ENCODE results near the gene BCAS2.

The BCAS2 gene

DNA sequence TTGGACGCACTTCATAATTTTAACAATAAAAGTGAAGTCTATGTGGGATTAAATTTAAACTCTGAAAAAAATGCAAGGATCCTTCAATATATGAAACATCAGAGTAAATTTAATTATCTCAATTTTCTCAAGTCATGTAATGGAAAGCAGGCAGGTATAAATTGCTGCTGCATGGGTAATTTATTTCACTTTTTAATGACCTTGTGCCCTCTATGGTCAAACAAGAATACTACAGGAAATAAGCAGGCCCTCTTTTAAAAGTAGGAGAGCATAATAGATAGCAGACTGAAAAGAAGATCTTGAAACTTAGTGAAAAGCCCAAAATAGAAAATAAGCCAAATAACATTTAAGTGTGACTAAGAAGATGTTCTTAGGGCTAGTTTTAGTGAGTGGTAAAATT lies 22.9 kb downstream of the BCAS2 start:
- no peak for DNase-seq (ENCODE audit: low read depth)

DNA sequence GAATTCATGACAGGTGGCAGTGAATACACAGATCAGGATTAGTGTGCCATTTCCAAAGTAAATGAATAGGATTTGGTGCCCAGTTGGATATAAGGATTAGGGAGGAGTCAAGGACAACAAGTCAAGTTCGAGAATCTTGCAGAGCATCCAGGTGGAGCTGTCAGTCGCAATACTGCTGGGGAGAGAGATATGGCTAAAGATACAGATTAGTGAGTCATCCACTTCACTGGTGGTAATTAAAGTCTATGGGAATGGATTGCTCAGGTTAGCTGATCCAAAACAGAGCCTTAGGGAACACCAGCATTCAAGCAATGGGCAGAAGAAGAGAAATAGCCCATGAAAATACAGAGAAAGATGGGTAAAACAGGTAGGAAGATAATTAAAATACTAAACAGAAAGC lies 26.8 kb downstream of the BCAS2 start:
- DNase-seq (ENCODE audit: low read depth): no peak

DNA sequence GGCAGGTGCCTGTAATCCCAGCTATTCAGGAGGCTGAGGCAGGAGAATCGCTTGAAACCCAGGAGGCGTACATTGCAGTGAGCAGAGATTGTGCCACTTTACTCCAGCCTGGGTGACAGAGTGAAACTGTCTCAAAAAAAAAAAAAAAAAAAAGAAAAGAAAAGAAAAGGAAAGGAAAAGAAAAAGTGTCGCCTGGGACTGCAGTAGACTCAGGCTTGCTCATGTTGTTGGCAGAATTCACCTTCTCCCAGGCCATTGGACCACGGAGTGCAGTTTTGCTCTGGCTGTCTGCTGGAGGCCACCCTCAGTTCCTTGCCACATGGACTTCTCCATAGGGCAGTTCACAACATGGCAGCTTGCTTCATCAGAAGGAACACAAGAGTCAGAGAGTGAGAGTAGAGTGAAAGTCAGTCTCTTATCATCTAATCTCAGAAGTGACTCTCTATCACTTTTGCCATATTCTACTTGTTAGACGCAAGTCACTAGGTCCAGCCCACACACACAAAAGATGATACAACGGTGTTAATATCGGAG lies 29.2 kb downstream of the BCAS2 start:
- no peak for DNase-seq (ENCODE audit: low read depth)

DNA sequence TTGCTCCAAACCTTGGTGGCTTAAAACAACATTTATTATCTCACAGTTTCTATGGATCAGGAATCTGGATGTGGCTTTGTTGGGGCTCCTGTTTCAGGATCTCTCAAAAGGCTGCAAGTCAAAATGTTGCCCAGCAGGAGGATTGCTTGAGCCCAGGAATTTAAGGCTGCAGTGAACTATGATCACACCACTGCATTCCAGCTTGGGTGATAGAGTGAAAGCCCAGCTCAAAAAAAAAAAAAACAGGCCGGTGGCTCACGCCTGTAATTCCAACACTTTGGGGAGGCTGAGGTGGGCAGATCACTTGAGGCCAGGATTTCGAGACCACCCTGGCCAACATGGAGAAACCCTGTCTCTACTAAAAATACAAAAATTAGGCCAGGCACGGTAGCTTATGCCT lies 30.0 kb downstream of the BCAS2 start:
- no peak for DNase-seq (ENCODE audit: low read depth)

DNA sequence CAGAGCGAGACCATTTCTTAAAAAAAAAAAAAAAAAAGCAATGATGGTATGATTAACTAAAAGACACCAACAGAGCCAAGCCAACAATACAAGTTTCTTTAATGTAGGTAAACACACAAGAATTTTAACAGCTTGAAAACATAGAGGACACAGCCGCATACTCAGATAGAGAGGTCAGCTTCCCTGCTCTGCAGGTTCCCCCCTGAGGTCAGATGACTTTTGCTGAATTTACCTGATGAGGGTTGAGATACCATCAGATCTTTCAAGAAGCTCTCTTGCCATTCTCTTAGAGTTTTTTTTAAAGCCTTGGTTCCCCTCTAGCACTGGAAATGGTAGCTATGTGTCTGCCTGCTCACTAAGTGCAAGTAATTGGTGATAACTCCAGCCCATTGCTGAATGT lies 31.1 kb downstream of the BCAS2 start:
- no peak for DNase-seq (ENCODE audit: low read depth)

DNA sequence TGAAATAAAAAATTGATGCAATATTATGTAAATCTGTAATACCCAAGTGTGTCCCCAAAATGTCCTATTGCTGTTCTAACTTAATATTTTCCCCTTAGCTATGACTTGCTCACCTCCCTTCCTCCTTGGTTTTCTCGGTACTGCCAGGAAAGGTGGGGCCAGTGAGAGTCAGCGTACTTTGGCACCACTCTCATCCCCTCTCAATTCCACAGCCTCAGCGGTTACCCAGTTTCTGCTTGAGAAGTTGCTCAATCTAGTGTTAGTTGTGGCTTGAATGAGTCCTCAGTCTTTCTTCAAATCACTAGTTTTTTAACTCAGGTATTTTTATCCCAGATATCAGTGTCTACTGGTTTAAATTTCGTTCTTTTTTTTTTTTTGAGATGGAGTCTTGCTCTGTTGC lies 32.3 kb downstream of the BCAS2 start:
- DNase-seq (ENCODE audit: low read depth): no peak

DNA sequence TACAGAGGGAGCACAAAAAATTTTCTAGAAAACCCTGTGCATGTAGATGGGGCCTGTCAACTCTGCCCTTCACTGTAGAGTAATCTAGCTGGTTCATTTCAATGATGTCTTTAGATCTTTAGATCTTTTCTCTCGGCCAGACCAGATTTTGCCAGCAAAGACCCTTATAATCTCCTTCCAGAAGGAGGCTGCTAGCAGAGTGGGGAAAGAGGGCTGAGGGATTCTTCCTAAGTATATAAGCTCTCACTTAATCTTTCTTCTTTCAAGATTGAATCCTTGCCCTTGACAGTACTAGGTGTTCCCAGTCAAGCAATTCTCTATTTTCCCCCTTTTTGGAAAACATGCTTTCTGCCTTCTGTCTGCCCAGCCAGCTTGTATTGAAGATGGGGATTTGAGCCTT lies 34.3 kb downstream of the BCAS2 start:
- DNase-seq (ENCODE audit: low read depth): no peak

DNA sequence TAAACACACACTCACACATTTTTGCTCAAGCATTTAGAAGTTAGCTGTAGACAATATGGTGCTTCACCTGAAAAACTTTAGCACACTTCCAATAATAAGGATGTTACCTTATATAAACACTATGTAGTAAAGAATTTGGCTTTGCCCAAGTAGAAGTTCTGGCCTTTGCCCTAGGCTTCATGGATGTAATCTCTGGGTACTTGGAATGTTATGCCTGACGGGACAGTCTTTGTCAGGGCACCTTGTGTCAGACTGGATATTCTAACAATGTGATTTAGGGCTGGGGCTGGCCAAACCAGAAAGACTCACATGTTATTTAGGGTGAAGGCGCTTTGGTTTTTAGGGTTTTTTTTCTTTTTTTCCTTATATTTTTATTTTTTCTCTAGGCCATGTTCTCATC lies 35.6 kb downstream of the BCAS2 start:
- no peak for DNase-seq (ENCODE audit: low read depth)

DNA sequence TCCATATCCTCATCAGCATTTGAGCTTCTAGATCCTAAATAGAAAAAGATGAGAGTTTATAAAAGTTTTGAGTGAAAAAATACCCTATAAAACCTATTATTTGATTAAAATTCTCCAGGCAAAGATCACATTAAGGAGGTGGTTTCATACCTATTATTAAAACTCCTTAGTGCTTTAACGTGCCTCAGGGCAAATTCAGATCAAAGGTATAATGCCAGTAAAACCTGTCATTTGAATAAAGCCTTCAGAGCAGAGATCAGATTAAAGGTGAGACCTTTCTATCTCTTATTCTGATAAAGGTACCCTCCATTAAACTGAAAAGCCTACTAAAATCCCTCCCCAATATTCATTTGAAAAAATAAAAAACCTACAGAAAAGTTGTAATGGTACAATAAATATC lies 36.1 kb downstream of the BCAS2 start:
- no peak for DNase-seq (ENCODE audit: low read depth)

DNA sequence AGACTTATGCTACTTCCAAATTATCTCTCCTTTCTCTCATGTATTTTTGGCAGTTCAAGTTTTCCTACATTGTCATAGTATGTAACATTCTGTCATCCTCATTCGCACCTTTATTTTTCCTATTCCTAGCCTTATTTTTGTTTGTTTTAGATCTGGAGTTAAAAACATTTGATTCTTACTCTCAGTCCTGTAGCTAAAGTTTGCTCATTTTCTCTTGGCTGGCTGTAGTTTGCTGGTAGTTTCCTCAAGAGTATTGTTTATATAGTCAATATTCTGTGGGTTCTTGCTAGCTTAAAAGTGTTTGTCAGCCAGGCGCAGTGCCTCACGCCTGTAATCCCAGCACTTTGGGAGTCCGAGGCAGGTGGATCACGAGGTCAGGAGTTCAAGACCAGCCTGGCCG lies 40.6 kb downstream of the BCAS2 start:
- no peak for DNase-seq (ENCODE audit: low read depth)

DNA sequence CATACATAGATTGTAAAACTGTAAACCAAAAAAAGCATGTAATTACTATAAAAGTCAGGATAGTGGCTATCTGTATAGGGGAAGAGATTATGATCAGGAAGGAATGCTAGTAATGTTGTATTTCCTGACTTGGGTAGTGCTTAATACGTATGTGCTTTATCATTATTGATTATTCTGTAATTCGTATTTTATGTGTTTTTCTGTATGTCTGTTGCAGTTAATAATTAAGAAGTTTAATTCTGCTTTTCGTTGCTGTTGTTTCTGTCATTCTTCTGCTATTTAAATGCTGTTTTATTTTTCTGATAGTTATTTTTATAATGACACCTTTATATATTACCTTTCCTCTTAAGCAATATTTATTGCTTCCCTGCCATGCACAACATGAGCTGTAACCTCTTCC lies 41.1 kb downstream of the BCAS2 start:
- no peak for DNase-seq (ENCODE audit: low read depth)

DNA sequence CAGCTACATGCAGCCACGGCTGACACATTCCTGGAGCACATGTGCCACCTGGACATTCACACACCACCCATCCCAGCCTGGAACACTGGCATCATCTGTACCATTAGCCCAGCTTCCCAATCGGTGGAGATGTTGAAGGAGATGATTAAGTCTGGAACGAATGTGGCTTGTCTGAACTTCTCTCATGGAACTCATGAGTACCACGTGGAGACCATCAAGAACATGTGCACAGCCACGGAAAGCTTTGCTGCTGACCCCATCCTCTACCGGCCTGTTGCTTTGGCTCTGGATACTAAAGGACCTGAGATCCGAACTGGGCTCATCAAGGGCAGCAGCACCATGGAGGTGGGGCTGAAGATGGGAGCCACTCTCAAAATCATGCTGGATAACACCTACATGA lies 45.4 kb downstream of the BCAS2 start:
- DNase-seq (ENCODE audit: low read depth): no peak

DNA sequence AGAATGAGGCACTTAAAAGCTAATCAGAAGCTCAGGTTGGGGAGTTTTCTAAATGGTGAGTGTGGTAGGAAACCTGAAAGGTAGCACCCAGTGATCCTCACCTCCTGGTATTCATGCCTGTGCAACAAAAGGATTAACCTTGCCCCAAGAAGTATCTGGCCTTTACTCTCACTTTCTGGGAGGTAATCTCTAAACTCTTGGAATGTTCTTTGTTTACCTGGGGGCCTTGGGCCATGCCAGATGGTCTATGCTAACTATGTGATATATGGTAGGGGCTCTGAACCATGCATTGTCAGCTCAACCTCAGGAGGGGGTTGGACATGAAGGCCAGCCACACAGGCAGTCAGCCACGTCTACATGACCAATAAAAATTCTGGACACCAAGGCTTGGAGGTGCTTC lies 46.0 kb downstream of the BCAS2 start:
- DNase-seq (ENCODE audit: low read depth): no peak

DNA sequence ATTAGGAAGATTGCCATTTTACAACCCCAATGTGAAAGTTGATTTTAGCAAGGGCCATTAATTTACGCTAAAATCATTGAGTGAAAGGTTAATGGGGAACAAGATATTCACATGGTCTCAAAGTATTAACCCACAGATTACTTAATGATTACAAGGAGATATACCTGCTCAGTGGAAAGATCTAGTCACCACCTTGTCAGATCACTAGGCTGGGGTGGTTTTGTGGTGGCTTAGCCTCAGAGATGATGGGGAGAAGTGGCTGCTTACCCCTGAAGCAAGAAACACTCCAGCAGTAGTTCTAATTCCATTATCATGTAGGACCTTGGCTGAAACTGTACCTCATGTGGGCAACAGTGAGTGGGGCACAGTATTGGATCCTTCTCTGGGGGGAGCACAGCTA lies 50.3 kb downstream of the BCAS2 start:
- no peak for DNase-seq (ENCODE audit: low read depth)

DNA sequence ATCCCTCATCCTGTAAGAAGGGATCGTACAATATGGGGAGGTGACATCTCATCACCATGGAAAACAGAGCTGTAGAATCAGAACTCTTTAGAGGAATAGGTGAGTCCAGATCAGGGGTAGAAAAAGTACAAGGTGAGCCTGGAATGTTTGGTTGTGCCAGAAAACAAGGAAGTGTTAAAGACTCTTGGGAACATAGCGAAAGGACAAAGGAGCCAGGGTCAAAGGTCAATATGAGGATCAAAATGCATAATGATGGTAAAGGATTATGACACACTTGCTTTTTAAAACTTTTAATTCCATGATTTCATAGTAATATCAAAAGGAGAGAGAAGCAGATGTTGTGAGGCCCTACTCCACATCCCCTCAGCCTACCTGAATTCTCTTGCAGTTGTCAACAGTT lies 51.2 kb downstream of the BCAS2 start:
- no peak for DNase-seq (ENCODE audit: low read depth)

DNA sequence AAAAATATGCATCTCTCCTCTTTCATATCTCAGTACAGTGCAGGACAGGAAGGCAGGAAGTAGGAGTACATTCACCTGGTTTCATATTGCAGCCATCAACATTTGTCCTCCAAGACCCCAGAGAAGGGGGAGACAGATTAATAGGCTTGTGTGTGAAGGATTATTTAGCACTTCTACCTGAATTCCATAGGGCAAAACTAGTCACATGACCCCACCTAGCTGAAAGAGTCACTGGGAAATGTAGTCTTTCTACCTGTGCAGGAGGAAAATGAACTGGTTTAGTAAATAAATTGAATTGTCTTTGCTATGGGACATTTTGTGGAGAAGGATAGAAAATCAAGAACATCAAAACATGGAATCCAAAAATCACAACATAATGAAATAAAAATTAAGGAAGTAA lies 56.5 kb downstream of the BCAS2 start:
- no peak for DNase-seq (ENCODE audit: low read depth)

DNA sequence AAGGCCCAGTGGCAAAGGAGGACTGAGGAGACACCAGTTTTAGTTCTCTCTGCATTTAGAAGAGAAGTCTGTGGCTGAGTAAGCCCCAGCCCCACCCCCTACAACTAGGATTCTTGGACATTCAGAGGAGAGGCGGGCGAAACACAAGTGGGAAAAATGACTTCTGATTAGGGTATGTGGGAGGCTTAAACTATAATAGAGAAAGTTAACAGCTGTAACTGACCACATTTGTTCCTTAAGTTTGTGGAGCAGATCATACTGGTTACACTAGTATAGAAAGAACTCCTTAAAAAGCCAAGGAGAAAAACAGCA lies 59.2 kb downstream of the BCAS2 start:
- no peak for DNase-seq (ENCODE audit: low read depth)

DNA sequence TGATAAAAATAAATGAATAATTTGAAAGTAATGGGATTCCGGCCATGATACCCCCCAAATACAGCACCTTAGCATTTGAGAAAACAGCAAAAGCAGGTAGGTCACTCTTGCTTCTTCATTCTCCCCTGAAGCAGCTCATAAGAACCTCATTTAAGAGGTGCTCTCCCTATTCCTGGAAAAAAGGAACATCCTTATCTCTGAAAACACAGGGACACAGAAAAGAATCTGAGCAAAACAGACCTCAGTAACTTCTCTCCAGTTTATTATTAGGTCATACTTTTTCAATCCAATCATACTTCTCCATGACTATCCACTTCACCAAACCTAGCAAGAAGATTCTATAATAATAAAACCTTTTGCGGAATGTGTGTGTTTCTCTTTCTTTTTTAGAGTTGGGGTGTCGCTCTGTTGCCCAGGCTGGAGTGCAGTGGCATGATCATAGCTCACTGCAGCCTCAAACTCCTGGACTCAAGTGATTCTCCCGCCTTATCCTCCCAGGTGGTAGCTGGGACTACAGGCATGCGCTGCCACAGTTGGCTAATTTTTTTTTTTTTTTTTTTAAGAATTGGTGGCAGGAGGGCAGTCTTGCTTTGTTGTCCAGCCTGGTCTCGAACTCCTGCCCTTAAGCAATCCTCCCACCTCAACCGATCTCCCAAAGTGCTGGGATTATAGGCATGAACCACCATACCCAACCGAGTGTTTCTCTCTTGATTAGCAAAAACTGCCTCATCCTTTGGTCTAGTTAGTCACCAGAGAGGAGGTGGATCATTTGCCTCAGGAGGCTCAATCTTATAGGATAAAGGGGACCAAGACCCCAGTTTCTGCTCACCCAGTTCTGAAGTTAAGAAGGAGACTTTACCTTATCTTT lies 59.8 kb downstream of the BCAS2 start:
- DNase-seq (ENCODE audit: low read depth): no peak

Measured in activated T-cell treated with anti-CD3 and anti-CD28 coated beads for 1 hour (primary cell).